ENCODE measurements around the gene FNTB.

DNA sequence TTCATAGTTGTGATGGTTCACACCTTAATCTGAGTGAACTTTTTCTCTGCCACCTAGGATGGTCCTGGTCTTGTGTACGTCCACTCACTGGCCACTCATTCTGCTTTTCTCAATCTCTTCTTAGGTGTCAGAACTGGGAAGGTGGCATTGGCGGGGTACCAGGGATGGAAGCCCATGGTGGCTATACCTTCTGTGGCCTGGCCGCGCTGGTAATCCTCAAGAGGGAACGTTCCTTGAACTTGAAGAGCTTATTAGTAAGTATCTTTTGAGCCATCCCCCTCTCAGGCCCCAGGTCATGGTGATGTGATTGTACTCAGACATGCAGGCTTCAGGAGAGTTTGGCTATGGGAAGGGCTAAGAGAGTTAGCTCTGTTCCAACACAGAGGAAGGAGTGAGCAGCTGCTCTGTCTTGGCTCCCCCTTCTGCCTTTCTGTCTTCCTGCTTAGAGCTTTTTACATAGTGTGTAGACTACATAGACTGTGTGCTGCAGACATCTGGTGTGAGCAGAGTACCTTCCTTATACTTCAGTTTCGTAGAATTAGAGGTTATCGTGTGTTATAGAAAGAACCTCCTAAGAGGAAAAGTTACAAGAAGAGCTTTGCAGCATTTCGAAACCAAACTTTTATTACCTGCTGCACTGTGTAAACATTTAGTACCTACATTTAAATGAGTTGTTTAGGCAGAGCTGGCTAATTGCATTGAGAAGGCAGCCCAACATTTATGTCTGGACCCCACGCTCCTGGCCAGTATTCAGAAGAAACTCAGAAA is 54.2 kb downstream of the FNTB start:
- TF ChIP-seq, protein P1, sequence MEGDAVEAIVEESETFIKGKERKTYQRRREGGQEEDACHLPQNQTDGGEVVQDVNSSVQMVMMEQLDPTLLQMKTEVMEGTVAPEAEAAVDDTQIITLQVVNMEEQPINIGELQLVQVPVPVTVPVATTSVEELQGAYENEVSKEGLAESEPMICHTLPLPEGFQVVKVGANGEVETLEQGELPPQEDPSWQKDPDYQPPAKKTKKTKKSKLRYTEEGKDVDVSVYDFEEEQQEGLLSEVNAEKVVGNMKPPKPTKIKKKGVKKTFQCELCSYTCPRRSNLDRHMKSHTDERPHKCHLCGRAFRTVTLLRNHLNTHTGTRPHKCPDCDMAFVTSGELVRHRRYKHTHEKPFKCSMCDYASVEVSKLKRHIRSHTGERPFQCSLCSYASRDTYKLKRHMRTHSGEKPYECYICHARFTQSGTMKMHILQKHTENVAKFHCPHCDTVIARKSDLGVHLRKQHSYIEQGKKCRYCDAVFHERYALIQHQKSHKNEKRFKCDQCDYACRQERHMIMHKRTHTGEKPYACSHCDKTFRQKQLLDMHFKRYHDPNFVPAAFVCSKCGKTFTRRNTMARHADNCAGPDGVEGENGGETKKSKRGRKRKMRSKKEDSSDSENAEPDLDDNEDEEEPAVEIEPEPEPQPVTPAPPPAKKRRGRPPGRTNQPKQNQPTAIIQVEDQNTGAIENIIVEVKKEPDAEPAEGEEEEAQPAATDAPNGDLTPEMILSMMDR (IDR thresholded peaks at IDR 0.05), result no peak
- no peak for TF ChIP-seq POLR2A (IDR thresholded peaks at IDR 0.05)
